GM21737 (cell line): Measurements from ENCODE around the gene KRTAP5-6.
"Not testable (repeated sequence)": the region's sequence is repeated elsewhere in the genome, so short reads cannot be mapped to it uniquely, and the experiment has no call there.

Source experiments
- ATAC-seq: cut with Tn5 transposase; IDR thresholded peaks from one replicate; pipeline ENCODE4 v1.9.1; 2021; ENCODE audit warnings: mild to moderate bottlenecking, moderate library complexity; ENCODE audit not compliant: unreplicated experiment

KRTAP5-6 gene

DNA sequence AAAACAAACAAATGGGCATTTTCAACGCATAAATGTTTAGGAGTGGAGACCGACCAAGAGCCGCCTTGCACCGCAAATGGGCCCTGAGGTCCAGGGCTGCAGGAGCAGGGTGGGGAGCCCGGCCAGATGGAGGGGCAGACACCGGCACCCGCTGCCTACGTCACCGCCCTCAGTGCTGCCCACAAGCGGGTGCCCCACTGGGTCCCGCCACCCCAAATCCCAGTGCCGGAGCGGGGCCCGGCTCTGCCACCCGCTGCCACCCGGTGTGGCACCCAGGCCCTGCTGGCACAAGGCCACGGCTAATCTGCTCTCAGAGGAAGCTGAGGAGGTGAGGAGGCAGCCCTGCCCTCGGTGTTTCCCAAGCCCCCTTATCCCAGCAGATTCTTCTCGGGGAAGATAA lies 13.8 kb upstream of the KRTAP5-6 start:
- not testable (repeated sequence) for ATAC-seq

DNA sequence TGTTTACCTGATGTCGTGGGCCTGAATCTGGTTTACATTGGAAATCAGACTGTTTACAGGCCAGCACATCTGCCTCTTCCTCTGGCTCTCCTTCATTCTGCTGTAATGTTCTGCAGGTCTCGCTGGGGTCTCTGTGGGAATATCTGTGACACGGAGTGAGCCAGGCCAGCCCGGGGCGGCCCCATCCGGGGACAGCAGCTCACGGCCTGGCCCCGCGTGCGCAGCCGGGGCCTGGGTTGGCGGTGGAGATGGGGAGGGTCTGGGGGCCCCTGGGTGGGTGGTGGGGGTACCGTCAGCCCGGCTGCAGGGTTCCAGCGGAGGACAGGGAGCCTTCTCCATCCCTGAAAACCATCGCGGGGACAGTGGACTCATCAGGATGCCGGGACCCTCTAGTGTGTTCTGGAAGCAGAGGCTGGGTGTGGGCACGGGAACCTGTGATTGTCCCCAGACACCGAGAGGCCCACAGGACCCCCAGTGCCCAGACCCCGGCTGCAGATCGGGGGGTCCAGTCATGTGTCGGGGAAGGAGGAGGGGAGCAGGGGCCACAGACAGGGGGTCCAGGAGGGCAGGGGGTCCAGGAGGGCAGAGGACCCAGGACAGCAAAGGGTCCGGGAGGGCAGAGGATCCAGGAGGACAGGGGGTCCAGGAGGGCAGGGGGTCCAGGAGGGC lies 13.0 kb upstream of the KRTAP5-6 start:
- not testable (repeated sequence) for ATAC-seq

DNA sequence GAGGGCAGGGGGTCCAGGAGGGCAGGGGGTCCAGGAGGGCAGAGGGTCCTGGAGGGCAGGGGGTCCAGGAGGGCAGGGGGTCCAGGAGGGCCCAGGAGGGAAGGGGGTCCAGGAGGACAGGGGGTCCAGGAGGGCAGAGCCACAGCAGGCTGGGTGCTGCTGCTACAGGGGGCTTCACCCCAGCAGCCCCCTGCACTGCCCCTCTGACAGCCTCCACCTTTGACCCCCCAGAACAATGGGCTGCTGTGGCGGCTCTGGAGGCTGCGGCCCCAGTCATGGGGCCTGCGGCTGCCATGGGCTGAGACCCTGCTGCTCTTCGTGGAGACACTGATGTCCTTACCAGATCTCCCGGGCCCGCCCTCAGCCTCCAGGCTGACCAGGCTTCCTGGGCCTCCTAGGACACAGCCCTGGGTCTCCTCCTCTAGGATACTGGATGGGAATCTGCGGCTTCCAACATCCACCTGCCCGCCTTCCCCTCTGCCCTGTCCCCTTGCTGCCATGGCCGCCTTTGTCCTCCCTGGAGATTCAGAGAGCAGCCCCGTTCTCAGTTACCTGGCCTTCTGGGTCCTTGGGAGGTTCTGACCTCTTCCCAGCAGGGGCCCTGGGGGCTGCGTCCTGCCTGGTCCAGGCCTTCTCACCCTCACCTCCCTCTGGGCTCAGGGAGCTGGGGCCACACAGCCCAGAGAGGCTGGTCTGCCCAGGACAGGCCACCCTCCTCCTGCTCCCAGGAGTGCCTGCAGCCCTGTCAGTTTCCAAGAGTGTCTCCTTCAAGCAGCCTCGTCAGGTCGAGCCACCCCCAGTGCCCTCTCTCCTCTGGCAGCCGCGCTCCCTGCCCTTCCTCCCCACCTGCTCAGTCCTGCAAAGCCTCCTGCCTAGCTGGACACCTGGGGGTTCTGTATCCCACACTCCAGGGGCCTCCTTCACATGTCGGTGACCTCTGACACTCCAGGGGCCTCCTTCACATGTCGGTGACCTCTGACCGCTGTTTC lies 11.8 kb upstream of the KRTAP5-6 start:
- not testable (repeated sequence) for ATAC-seq

DNA sequence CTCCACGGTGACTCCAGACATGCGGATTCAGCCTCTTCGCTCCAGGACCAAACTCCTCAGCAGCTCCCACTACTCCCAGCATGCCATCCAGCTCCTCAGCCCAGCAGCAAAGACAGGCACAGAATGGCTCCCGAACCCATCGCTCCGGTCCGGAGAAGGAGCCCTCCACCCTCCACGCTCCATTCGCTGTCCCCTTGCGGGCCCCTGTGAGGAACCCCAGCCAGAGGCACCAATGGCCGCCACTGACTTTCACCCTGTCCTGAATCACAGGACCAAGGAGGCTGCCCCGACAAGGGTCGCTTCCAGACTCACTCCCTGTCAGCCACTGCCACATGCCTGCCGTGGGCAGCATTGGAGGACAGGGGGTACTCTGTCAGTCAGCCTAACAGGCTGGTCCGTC lies 10.8 kb upstream of the KRTAP5-6 start:
- ATAC-seq, result not testable (repeated sequence)

DNA sequence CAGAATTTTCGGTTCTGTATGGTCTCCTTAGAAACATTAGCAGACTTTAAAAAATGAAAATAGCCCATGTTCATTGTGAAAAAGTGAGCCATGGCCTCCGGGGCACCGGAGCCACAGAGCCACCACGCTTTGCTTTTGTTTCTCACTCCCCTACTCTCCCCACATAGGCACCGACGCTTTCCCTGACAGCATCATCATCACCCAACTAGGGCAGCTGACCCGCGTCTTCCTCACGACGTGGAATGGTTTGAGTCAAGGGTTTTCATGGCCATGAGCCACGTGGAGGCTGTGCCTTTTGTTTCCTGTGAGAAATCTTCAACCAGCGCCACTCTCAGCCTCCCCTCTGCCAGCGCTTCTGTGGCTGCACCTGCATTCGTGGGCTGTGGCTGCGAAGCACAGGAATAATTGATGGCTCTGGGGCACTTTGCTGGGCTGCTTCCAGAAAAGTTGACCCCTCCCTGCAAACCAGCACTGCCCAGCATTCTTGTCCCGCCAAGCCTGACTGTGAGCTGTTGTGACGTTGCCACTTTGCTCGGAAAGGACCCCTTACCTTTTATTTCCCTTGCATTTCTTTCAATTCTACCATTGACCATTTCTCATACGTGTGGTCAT lies 8.6 kb upstream of the KRTAP5-6 start:
- not testable (repeated sequence) for ATAC-seq

DNA sequence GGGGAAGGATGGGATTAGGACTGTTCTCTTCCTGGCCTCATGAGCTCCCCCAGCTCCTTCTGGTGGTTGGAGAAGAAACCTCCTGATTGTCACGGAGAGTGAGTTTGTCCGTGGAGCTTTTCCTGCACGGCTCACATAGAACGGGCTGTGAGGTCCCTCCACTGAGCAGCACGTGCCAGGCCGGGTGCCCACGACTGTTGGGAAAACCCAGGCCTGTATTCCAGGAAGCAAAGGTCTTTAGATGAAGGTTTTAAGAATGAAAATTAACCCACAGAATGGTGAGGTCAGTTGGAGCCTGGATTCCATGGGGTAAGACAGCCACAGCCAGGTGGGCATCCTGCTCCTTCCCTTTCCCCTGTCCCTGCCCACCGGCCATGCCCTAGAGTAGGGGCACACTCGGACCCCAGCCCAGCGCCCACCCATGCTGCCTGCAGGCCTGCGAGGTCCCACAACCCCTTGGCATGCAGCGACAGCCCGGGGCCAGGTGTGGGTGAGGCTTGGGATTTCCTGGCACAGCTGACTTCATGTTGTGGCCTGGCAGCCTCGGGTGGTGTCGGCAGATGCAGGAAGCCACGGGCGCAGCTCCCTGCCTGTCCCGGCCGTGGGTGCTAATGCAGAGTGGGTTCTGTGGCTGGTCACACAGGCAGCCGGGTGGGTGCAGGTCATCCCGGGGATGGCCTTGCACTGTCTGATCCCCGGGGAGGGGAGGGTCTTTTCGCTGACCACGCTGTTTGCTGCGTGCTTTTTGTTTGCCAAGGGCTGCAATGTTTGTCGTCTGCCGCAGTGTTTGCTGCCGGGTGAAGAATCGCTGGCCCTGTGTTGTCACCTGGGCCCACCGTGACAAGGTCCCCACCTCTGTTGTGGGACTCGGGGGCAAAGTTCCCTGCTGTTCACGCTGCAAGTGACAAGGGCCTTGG lies 7.5 kb upstream of the KRTAP5-6 start:
- ATAC-seq, result not testable (repeated sequence)

DNA sequence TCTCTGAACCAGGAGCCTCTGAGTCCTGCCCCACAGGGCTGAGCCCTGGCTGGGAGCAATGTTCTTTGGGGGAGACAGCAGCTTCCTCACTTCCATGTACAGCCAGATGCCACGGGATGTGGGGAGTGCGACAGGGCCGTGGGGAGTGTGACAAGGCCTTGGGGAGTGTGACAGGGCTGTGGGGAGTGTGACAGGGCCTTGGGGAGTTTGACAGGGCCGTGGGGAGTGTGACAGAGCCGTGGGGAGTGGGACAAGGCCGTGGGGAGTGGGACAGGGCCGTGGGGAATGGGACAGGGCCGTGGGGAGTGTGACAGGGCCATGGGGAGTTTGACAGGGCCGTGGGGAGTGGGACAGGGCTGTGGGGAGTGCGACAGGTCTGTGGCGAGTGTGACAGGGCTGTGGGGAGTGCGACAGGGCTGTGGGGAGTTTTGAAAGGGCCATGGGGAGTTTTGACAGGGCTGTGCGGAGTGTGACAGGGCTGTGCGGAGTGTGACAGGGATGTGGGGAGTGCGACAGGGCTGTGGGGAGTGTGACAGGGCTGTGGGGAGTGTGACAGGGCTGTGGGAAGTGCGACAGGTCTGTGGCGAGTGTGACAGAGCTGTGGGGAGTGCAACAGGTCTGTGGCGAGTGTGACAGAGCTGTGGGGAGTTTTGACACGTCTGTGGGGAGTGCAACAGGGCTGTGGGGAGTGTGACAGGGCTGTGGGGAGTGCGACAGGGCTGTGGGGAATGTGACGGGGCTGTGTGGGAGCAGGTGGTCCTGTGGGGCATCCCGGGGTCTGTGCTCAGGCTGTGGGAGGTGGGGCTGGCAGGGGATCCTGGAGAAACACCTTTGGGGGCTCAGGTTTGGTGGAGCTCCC lies 6.6 kb upstream of the KRTAP5-6 start:
- no peak for ATAC-seq

DNA sequence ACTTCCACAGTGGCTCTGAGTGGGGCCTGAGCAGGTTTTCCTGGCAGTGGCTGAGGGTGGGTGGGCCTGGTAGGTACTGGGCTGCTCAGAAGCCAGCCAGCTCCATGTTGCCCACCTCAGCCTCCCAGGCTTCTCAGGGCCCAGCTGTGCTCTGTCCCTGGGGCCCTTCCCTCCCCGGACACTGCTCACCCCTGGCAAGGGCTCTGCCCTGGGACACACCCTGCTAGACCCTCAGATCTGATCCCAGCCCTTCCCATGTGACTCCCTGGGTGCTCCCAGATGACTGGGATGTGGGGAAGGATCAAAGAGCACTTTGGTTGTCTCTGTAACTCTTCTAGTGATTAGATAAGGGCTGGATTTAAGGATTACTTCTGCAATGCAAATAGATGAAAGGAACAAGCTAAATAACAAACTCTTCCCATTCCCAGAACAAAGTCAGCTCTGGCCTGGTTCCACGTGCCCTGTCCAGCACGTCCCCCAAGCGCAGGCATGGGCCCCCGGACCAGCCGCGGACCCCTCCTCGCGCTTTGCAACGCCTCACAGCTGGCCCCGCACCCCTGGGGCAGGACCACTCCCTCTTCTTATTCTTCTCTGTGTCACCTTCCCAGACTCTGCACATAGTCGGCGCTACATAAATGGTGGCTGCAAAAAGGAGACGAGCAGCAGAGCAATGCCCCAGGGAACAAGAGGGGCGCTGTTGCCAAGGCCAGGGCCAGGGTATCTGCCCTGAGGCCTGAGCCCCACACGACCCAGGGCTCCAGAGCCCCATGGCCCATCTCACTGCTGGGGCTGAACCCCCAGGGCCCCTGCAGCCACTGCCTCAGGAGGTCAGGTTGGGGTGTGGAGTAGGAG lies 5.7 kb upstream of the KRTAP5-6 start:
- ATAC-seq, result no peak

DNA sequence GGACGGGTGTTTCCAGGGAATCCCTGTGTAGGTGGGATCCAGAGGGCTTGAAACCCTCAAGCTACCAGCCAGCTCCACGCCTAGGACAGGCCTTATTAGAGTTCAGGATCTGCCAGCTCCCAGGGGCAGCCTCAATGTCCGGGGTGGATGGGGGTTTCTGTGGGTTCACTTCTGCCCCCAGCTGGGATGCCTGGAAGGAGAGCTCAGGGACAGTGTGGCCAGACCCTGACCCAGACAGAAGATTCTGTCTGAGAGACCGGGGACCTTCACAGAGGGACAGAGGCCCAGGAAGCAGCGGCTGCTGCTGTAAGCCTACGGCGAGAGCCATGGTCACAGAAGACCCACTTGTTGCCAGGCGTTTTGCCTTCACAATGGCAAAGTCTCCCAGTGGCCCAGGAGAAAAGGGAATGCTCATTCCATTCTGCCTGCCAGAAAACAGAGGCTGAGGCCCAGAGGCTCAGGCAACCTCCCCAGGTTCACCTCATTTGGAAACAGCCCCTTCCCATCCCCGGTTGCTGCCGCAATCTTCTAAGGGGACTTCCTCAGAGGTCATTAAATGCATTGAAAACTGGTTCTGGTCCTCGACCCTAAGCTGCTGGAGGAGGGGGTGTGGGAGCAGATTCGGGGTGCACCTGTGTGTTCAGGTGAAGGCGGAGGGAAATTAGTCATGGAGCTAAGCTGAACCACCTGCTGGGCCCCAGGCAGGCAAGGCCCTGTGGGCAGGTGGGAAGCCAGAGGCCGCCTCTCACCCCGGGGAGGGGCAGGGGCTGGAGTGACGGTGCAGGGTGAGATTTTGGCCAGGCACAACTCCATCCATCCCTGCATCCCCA lies 4.9 kb upstream of the KRTAP5-6 start:
- ATAC-seq, result no peak

DNA sequence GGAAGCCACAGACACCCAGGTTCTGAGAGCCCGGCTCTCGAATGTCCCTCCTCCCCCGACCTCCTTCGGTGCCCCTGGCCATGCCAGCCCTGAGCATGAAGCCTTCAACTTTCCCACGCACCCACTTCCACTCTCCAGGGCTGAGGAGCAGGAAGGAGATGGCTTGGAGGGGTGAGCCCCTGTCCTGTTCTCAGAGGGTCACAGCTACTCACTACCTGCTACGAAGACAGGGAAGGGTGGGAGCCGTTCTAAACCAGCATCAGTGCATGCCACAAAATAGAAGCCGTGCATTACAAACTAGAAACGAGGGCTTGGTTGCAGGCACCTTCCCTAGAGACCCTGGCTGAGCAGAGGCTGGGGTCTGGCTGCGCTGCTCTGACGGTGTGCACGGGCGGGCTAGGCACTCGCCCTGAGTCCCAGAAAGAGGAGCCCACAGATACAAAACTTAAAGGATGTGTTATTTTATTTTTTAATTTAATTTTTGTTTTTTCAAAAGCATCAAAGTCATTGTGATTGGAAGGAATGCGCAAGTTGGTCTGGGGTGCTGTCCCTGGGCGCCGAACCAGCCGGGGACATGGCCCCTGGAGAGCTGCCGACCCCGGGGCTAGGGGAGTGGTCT lies 4.2 kb upstream of the KRTAP5-6 start:
- no peak for ATAC-seq

DNA sequence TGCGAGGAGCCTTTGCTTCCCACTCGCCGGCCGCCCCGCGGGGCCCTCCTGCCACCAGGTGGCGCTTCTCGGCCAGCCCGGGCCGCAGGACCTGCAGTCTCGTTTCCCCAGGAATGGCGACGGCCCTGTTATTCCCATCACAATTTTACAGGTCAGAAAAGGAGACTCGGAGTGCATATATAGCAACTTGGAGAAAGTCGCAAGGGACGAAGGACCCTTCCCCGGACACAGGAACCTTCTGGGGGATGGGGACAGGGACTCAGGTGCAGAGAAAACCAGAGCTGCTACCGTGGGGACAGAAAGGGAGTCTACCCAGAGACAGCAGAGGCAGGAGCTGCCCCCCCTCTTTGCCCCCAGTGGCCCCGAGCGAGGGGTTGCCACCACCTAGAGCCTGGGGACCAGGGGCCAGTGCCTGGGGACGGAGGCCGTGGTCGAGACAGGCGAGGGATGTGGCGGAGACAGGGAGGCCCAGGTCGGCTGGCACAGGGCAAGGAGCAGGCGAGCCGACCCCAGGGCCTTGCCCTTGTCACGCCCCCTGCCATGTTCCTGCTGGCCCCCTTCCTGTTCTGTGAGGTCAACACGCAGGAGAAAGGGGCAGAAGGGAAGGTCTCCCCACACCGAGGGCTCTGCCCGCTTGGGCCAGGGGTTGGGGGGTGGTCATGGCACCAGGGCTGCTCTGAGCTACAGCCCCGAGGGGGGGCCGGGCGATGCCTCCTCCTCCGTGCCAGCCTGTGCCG lies 3.5 kb upstream of the KRTAP5-6 start:
- ATAC-seq, result no peak

DNA sequence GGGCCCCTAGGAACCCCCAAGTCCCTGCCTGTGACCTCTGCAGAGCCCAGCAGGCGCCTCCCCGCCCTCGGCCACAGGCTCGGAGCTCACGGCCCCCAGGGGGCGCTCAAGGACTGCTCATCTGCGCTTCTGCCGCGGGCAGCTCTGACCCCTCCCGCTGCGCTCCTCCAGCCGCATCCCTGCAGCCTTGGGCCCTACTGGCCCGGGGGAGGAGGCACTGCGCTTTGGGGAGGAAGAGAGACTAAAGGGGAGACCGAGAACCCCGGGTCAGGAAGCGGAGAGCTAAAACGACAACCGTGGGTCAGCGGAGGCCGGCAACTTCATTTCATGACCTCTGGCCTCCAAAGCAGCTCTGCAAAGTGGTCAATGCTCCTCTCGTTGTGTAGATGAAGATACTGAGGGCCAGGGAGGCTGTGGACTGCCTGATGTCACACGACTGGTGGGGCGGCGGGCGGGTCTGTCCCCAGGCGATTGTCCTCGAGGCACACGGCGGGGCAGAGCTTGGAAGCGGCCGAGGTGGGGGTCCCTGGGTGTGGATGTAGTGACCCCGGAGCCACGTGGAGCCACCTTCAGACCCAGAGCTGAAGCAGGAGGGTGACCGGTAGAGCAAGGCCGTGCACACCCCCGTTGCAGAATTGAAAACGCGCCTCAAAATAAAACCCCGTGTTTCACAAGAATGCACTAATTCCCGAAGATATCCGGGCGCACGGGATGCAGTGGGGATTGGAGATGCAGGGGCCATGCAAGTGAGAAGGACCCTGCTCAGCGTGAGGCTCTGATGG lies 2.7 kb upstream of the KRTAP5-6 start:
- ATAC-seq, result peak; percentile 68

DNA sequence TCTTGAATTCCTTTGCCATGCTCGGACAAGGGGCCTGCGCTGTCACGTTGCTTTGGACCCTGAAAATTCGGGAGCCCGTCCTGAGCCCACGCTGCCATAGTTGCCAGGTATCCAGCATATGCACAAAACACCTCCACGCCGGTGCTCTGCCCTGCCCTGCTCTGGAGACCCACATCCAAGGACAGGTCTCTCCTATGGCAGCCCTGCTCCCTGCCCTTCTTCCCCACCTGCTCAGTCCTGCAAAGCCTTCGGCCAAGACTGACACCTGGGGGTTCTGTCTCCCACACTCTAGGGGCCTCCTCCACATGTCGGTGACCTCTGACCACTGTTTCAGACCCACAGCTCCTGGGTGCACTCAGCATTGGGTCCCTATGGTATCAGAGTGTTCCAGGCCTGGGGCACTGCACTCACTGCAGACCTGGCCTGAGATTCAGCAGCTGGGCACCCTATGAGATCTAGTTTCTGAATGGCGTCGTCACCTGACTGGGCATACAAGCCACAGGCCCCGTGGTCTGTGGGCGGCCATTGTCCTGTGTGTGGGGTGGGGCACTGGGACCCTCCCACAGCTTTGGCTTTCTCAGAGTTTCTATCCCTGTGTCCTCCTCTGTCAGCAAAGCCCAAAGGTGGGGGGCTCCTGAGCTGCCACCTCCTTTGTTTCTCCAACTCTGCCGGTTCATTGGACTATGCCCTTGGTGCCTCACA lies 2.0 kb upstream of the KRTAP5-6 start:
- no peak for ATAC-seq

DNA sequence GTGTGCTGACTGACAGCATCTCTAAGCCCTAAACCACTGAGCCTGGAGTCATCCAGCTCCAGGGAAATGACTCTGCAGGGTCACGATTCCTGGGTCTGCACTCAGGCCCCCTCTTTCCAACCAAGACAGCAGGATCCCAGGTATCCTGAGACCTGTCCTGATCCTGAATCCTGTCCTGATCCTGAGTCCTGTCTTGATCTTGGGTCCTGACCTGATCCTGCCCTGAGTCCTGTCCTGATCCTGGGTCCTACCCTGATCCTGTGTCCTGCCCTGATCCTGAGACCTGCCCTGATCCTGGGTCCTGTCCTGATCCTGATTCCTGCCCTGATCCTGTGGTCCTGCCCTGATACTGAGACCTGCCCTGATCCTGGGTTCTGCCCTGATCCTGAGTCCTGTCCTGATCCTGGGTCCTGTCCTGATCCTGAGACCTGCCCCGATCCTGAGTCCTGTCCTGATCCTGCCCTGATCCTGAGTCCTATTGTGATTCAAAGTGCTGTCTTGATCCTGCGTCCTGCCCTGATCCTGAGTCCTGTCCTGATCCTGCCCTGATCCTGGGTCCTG lies 1.4 kb upstream of the KRTAP5-6 start:
- ATAC-seq, result no peak

DNA sequence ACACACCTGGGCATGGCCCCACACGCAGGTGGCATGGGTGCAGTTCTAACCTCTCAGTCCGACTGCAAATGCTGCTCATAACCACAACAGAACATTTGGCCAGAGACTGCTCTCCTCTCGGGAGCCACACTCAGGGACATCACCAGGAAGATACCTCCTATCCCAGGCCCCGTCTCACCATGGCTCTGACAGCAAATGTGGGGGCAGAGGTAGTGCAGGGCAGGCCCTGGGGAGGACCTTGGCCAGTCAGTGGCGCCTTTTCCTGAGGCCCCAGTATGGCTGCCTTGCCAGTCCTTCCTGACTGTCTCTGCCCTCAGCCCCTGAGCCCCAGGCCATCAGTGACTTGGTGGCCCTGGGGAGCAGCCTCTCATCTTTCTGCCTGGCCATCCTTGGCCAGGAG lies 2.8 kb downstream of the KRTAP5-6 start:
- ATAC-seq, result no peak
